Dermis microvascular lymphatic vessel endothelial cell (primary cell): ENCODE data around the gene SLC13A2. TPM values are rescaled to one million over a fixed set of nuclear protein-coding genes. Genes with fewer than 3 reads are reported as not detected.

Experiments
- DNase-seq, 2 donors: peaks; one replicate each; pipeline versions ENCODE4 v3.0.0 to v3.0.0-alpha.2; 2010; ENCODE audit warnings: low read depth in 2 of 2
- total RNA-seq: library from RNA; depleted of rRNA; stranded (reverse); fragments of >200 nt; gene quantifications from 2 replicates; pipeline ENCODE4 v1.2.1, GENCODE V29; 2014

SLC13A2 gene
- total RNA-seq, 1 donor from 2014 or later: not detected

DNA sequence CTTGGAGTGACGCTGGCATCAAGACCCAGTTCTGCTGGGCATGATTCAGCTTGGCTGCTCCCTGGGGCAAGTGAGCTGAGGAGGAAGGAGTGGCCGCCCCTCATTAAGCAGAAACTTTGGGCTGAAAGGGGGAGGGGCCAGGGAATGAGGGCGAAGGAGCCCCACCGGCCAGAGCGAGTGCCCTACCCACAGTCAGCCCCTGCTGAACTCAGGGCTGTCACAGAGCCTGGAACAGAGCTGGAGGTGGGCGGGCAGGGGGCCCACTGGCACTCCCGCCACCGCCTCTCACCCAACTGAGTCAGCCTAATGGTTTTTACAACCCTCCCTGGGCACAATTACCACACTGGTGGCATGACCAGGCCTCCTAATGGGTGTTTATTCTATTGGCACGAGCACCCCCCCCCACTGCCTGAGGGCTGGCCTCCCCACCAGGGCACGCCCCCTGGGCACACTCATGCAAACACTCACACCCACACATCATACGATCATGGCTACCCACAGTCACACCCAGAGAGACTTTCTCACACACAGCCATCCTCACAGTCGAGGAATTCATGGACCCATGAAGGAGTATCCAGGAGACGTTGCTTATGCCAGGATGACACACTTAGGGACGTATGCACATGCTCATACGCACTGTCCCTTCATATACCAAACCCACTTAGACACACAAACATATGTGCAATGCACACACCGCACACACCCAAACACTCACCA is 59.8 kb downstream of the SLC13A2 start:
- DNase-seq: no peak

DNA sequence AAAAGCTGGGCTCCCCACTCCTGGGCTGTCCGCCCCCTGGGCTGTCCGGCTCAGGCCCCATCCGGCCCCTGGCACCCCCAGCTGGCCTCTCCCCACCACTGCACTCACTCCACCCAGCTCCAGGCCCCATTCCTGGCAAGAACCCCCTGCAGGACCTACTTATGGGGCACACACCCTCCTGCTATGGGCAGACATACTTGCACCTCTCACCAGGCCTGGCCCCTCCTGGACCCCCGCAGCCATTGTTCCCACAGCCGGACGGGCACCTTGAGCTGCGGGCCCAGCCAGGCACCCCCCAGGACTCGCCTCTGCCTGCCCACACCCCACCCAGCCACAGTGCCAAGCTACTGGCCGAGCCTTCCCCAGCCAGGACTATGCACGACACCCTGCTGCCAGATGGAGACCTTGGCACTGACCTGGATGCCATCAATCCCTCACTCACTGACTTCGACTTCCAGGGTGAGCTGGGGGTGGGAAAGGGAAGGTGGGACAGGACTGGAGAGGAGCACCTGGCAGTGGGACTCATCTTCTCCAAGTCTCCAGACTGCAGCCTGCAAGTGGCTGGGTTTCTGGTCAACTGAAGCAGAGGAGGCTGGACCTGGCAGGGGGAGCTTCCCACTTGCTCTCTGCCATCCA is 61.4 kb downstream of the SLC13A2 start:
- no peak for DNase-seq

DNA sequence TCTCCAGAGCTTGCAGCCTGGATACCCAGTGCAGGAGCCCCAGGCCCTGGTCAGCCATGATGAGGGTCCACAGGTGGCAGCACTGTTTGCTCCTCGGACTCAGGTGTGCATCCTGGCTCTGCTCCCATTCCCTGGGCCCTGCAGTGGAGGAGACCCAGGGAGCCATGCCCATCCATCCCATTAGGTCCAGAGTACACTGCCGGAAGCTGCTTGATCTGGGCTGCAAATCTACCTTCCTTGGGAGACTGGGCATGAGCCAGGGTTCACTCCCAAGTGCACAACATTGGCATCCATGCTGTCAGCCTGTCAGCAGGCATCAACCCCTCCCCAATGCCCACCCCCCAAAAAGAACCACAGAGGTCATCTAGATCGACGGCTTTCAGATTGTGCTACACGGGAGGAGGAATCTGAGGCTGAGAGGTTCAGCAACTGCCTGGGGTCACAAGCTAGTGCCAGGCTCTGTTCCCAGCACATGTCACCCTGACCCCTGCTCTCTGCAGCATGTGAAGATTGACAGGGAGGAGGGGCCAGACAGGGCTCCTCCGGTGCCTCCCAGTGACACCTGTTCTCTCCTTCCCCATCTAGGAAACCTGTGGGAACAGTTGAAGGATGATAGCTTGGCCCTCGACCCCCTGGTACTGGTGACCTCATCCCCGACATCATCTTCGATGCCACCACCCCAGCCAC is 63.2 kb downstream of the SLC13A2 start:
- no peak for DNase-seq

DNA sequence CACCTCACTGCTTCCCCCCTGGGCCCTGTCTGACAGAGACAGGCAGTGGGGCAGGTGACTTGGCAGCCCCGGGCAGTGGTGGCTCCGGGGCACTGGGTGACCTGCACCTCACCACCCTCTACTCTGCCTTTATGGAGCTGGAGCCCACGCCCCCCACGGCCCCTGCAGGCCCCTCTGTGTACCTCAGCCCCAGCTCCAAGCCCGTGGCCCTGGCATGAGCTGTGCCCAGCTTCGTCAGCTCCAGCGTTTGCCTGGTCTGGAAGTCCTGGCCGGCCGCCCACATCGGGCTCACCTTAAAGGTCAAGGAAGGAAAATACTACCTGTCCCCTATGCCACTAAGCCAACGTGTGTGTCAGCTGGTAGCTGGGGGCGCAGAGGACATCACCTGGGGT is 63.8 kb downstream of the SLC13A2 start:
- DNase-seq: no peak

DNA sequence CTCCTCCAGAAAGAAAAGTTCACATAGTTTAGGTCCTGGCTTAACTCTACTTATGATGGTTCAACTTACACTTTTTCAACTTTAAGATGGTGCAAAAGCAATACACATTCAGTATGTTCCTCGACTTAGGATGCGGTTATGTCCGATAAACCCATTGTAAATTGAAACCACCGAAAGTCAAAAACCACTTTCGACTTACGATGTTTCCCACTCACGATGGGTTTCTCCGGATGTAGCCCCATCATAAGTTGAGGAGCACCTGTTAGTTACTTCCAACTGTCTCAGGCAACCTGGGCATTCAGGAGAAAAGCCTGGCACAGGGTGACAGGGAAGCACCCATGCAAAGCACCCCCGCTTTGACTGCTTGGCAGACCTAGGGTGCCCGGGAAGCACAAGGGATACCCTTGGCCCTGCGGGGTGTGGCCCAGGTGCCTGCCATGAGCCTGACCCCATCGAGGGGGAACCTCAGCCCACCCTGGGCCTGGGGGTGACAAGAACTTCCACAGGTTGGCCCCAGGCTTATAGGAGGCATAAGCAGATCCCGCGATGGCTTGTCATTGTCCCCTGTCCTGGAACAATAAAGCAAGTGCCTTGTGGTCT is 65.0 kb downstream of the SLC13A2 start:
- no peak for DNase-seq

DNA sequence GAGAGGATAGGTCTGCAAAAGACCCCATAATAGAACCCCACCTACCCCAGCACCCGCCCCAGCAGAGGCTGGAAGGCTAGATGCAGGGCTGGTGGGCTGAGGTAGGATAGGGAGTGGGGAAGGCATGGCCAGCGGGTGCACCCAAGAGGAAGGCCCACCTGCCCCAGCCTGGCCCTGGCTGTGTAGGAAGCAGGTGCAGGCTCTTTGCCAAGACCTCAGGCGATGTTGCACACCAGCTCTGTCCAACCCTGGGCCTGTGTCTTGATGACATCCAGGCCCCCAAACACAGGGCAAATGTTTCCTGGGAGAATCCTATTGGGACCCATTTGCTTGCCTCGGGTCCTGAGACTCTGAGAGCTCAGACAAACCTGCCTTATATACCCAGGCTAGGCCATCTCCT is 66.8 kb downstream of the SLC13A2 start:
- DNase-seq: no peak

DNA sequence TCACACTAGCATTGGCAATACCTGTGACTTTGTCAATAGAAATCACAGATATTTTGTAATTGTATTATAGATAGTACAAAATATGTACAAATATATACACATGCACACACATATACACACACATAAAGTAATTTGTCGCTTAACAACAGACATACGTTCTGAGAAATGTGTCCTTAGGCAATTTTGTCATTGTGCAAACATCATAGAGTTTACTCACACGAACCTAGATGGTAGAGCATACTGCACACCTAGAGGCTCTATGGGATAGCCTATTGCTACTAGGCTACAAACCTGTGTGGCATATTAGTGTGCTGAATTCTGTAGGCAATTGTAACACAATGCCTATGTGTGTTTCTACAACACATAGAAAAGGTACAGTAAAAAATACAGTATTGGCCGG is 68.0 kb downstream of the SLC13A2 start:
- no peak for DNase-seq

DNA sequence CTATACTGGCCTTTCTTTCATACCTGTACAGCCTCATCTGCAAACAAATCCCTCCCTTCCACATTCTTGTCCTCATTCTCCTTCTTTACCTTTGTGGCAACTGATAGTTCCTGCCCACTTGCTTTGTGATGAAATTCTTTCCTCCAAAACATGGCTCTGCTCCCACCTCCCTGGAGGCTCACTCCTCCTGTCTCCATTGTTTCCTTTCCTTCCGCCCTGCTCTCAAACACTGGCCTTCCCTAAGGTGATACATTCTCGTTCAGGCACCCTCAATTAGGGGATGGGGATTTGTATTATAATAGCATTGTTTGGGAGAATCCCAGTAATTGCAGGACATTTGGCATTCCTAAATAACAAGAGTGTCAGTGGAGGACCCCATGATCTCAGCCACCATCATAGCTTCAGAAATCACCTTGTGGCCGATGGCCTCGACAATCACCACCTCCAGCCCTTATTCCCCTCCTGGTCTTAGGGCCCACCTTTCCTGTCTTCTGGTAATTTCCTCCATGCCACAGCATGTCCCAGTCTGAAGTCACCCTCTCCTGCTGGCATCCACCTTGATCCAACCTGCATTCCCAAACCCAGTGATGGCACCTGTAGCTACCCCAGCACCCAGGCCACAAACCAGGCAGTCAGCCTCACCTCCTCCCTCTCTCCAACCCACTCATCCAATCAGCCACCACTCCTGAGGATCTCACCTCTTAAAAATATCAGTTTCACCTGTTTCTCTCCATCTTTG is 71.1 kb downstream of the SLC13A2 start:
- no peak for DNase-seq

DNA sequence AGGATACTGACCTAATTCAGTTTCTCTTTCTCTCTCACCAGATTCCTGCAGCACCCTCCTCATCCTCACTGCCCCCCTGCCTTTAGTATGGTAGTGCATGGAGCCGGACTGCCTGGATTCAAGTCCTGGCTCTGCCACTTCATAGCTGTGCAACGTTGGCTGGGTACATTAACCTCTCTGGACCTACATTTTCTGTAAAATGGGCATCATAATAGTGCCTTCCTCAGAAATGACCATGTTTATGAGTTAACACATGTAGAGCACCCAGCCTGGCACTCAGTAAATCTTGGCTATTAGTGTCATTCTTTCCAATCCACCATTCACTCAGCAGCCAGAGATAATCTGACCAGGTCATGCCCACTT is 71.7 kb downstream of the SLC13A2 start:
- no peak for DNase-seq

DNA sequence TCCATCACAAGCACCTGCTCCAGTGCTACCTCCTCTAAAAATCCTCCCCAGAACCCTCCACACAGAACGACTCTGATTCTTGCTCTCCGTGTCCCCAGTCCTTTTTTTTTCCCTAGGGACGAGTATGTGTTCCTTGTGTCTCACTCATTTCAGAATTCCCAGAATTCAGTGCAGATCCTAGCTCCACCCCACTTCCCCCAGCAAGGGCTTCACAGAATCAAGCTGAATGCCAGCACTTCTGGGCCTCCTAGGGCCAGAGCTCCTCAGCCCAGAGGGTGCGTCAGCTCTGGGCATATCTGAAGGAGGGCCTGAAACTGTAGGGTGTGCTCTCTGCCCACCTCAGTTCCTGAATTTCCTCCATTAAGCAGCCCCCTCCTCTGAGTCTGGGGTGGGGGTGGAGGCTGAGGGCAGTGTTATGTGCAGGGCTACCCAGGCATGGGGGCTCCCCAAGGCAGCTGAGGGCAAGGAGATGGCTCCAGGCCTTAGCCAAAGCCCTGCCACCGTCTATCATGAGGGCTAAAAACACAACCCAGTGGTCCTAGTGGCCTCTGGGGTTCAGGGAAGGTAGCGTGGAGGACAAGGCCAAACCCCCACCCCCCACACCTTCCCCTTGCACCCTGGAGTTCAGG is 72.5 kb downstream of the SLC13A2 start:
- DNase-seq: no peak

DNA sequence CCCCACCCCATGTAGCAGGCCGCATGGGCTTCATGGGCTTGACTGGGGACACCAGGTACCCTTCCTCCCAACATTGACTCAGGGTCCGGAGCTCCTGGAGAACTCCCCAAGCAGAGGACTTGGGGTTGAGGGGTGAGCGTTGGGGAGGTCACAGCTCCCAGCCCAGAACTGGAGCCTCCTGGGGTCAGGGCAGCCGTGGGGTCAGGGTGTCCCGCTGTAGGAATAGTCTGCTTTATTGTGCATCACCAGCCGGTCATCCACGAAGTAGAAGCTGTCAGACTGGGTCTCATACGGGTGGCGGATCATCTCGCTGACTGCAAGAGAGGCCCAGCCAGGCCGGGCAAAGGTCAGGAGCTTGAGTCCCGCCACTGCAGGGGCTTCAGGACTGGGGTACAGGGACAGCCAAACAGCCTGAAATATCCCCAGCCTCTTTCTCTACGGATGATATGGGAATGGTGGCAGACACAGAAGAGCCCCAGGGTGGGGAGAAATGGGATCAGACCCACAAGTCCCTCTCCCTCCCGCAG is 73.7 kb downstream of the SLC13A2 start:
- no peak for DNase-seq

Other genes with a start within 250 kb of the SLC13A2 start
- gene TMEM97, start 154.4 kb upstream of the SLC13A2 start, total RNA-seq: 15.8 and 32.0 TPM in 2 replicates
- gene IFT20, start 138.2 kb upstream of the SLC13A2 start, total RNA-seq: 40.3 and 45.2 TPM in 2 replicates
- gene TNFAIP1, start 137.9 kb upstream of the SLC13A2 start, total RNA-seq: 71.4 and 108 TPM in 2 replicates
- 66.9 and 72.3 TPM in 2 replicates for gene POLDIP2, start 116.1 kb upstream of the SLC13A2 start, total RNA-seq
- not detected in 2 replicates for gene SEBOX, start 108.4 kb upstream of the SLC13A2 start, total RNA-seq
- under 0.01 TPM in 1 of 2 replicates, not detected in the other for gene VTN, start 103.3 kb upstream of the SLC13A2 start, total RNA-seq
- gene SARM1, start 102.0 kb upstream of the SLC13A2 start, total RNA-seq: 1.8 and 3.7 TPM in 2 replicates
- gene SLC46A1, start 67.4 kb upstream of the SLC13A2 start, total RNA-seq: 0.77 and 1.8 TPM in 2 replicates
- not detected in 2 replicates for gene FOXN1, start 32.7 kb downstream of the SLC13A2 start, total RNA-seq
- gene UNC119, start 79.0 kb downstream of the SLC13A2 start, total RNA-seq: 18.0 and 25.7 TPM in 2 replicates
- 44.2 and 56.3 TPM in 2 replicates for gene PIGS, start 97.9 kb downstream of the SLC13A2 start, total RNA-seq
- gene ALDOC, start 103.3 kb downstream of the SLC13A2 start, total RNA-seq: 30.7 and 31.7 TPM in 2 replicates
- 10.9 and 22.2 TPM in 2 replicates for gene SPAG5, start 125.4 kb downstream of the SLC13A2 start, total RNA-seq
- 2.1 and 2.8 TPM in 2 replicates for gene RSKR, start 140.5 kb downstream of the SLC13A2 start, total RNA-seq
- 135 and 142 TPM in 2 replicates for gene BLTP2, start 171.5 kb downstream of the SLC13A2 start, total RNA-seq
- gene SDF2, start 188.3 kb downstream of the SLC13A2 start, total RNA-seq: 52.4 and 73.0 TPM in 2 replicates
- gene SUPT6H, start 188.6 kb downstream of the SLC13A2 start, total RNA-seq: 37.5 and 48.7 TPM in 2 replicates
- gene PROCA1, start 238.2 kb downstream of the SLC13A2 start, total RNA-seq: 0.25 and 0.26 TPM in 2 replicates
- 11.8 and 18.8 TPM in 2 replicates for gene RAB34, start 244.2 kb downstream of the SLC13A2 start, total RNA-seq
- gene RPL23A, start 246.3 kb downstream of the SLC13A2 start, total RNA-seq: 429 and 557 TPM in 2 replicates